ENCODE data around the gene BICC1. TPM values are rescaled to one million over a fixed set of nuclear protein-coding genes. Genes with fewer than 3 reads are reported as not detected.
A peak's percentile ranks its signal among the peaks of the same experiment; 100 is the strongest.

The BICC1 gene
- total and polyA plus RNA-seq, 2 of the 4 experiments (the other 2 are of a cell fraction) = 5.7 to 42.5 TPM

- Histone ChIP-seq H3K9ac (ENCODE audit: low read depth, low read length) (no peak overlapping the region), H3K79me1 (ENCODE audit: low read depth in 1 of 2, low read length in 2 of 2) (no peaks in the 10 kb centered on the region), H2AK5ac (ENCODE audit: low read depth, low read length) (no peak overlapping the region), H4K8ac (ENCODE audit: low read depth in 2 of 2, low read length in 2 of 2) (no peak overlapping the region), H4K20me1 (ENCODE audit: insufficient read depth, low read length) (no peaks in the 10 kb centered on the region), H3K4me1 (ENCODE audit: control insufficient read depth, insufficient read depth, low read length) (no peaks in the 10 kb centered on the region; the same call in 1 of the 2 replicates), H3K56ac (ENCODE audit: extremely low read depth, insufficient read depth, low read length) (no peak overlapping the region), H2BK120ac (ENCODE audit: low read depth, low read length) (no peak overlapping the region), H3K23ac (ENCODE audit: low read depth, low read length) (no peak overlapping the region), H3K9me1 (ENCODE audit: insufficient read depth, low read length) (no peaks in the 10 kb centered on the region), H2AFZ (replicated peaks; ENCODE audit: low read length, poor library complexity) (no peak overlapping the region), H3K9me3 (ENCODE audit: control insufficient read depth, insufficient read depth, low read length) (no peaks in the 10 kb centered on the region), H3K36me3 (ENCODE audit: control insufficient read depth, insufficient read depth, low read length) (no peaks in the 10 kb centered on the region), H4K91ac (ENCODE audit: insufficient read depth, low read depth, low read length) (no peak overlapping the region), H4K5ac (ENCODE audit: low read depth, low read length) (no peak overlapping the region), H3K27me3 (ENCODE audit: control insufficient read depth, insufficient read depth, low read length) (peaks cover 2% of the 10 kb centered on the region), H2BK15ac (ENCODE audit: low read depth, low read length) (no peak overlapping the region), H2AK9ac (replicated peaks; ENCODE audit: low read depth, low read length, poor library complexity) (no peak overlapping the region), H3K4me3 (ENCODE audit: insufficient read depth, low read depth, low read length) (no peak overlapping the region), H3K4me2 (ENCODE audit: low read depth, low read length) (no peak overlapping the region), H2BK20ac (ENCODE audit: low read depth, low read length) (no peak overlapping the region), H3K18ac (ENCODE audit: low read depth, low read length) (no peak overlapping the region; the same call in 1 of the 2 replicates), H2BK5ac (ENCODE audit: low read depth, low read length, poor library complexity, severe bottlenecking) (no peak overlapping the region), H3K27ac (ENCODE audit: insufficient read depth, low read length) (no peak overlapping the region), H3K14ac (replicated peaks; ENCODE audit: low read depth, low read length) (no peak overlapping the region), H3K4ac (ENCODE audit: low read depth, low read length) (no peak overlapping the region)
- TF ChIP-seq FOS (IDR thresholded peaks at IDR 0.05; ENCODE audit: low read depth, low read length) (no peak), NFE2L2 (IDR thresholded peaks at IDR 0.05; ENCODE audit: low read depth, low read length) (no peak), ELK1 (IDR thresholded peaks at IDR 0.05; ENCODE audit: borderline replicate concordance, low read depth, low read length) (no peak), MAZ (IDR thresholded peaks at IDR 0.05; ENCODE audit: borderline replicate concordance, low read depth, low read length) (no peak), CHD1 (IDR thresholded peaks at IDR 0.05; ENCODE audit: low read depth, low read length) (no peak), RAD21 (IDR thresholded peaks at IDR 0.05; ENCODE audit: low read length) (no peak), CEBPB (IDR thresholded peaks at IDR 0.05; ENCODE audit: low read depth, low read length) (no peak), SMC3 (IDR thresholded peaks at IDR 0.05; ENCODE audit: low read depth, low read length) (no peak), MAFK (IDR thresholded peaks at IDR 0.05; ENCODE audit: low read depth, low read length) (no peak), BHLHE40 (IDR thresholded peaks at IDR 0.05; ENCODE audit: low read depth, low read length) (no peak), RFX5 (IDR thresholded peaks at IDR 0.05; ENCODE audit: low read depth, low read length) (no peak), MXI1 (IDR thresholded peaks at IDR 0.05; ENCODE audit: borderline replicate concordance, low read depth, low read length) (no peak), CTCF (conservative IDR thresholded peaks at IDR 0.05; ENCODE audit: low read depth, low read length) (no peak), POLR2A (IDR thresholded peaks at IDR 0.05; ENCODE audit: low read depth, low read length) (no peak), RCOR1 (IDR thresholded peaks at IDR 0.05; ENCODE audit: insufficient replicate concordance, low read length) (no peak)
- TF ChIP-seq, protein P1, sequence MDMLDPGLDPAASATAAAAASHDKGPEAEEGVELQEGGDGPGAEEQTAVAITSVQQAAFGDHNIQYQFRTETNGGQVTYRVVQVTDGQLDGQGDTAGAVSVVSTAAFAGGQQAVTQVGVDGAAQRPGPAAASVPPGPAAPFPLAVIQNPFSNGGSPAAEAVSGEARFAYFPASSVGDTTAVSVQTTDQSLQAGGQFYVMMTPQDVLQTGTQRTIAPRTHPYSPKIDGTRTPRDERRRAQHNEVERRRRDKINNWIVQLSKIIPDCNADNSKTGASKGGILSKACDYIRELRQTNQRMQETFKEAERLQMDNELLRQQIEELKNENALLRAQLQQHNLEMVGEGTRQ (IDR thresholded peaks at IDR 0.05; ENCODE audit: low read depth, low read length) = no peak
- ChIA-PET POLR2A (ENCODE audit: unreplicated experiment) (no interaction called here), CTCF (no interaction called here)
- no TSS peak for BruUV-seq (replicated peaks)
- dilution Hi-C loops (cut with HindIII; ENCODE audit: low sequenced_read_pairs, unreplicated experiment) (no loop called here), intact Hi-C loops (cut with micrococcal nuclease) (no loop called here), in situ Hi-C loops (cut with MboI; ENCODE audit: low sequenced_read_pairs) (no loop called here)
- ATAC-seq (ENCODE audit: low read depth) (no peak; the same call in 1 of the 2 replicates), DNase-seq (peak; percentile 12)
- WGBS, 2 experiments (ENCODE audit: extremely low coverage in 2 of 2, insufficient read length in 1 of 2) = no CpG with 5 or more reads among the region's 4 CpGs
These were observed 330.2 kb downstream of the BICC1 start for GRCh38 chr10:58842860-58843376.

Measured in IMR-90 (cell line).